SKM-1 (cell line): ENCODE results near the gene PDE11A.
"Not testable (repeated sequence)": the region's sequence is repeated elsewhere in the genome, so short reads cannot be mapped to it uniquely, and the experiment has no call there.

Source experiments
- DNase-seq: peaks from one replicate; lab custom pipeline; 2025; ENCODE audit not compliant: unreplicated experiment; lab: John Stamatoyannopoulos, UW

Gene PDE11A

GRCh38 chr2:178072383-178073301 lies at the start of gene PDE11A:
Gene PDE11A, minus strand, starts transcription at chr2:178072777. Its CDS starts 340 bp downstream, at chr2:178072437.
- DNase-seq: no peak

- no peak for DNase-seq
Measured at GRCh38 chr2:178119179-178119922, 46.8 kb upstream of the PDE11A start.

- no peak for DNase-seq
Measured at GRCh38 chr2:178117725-178118124, 45.1 kb upstream of the PDE11A start.

DNA sequence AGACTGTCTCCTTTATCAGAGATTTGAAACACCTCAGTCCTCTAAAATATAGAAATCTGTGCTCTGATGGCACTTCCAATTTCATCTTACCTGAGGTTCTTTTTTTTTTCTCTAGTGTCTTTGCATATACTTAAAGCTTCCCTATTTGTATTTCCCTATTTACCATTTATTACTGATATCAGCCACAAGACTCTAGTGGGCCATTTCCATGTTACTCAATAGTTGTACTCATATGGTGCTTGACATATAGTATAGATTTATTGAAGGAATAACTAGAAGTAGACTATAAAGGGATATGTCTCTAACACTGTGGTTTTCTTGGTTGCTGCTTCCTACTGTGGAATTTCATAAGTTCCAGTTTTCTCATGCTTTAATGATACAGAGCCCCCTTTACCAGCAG lies 42.7 kb upstream of the PDE11A start:
- no peak for DNase-seq

DNA sequence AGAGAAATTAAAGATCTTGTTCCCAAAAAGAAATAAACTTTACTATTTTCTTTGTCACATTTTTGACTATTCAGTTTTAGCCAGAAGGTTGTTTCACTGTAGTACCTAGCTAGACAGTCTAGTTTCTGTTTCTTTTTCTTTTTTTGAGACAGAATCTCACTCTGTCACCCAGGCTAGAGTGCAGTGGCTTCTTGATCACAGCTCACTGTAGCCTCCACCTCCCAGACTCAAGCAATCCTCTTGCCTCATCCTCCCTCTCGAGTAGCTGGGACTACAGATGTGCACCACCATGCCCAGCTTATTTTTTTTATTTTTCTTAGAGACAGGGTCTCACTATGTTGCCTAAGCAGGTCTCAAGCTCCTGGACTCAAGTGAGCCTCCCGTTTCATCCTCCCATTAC lies 41.9 kb upstream of the PDE11A start:
- DNase-seq: no peak

GRCh38 chr2:178112202-178113152 lies 39.9 kb upstream of the PDE11A start, which contains the start of gene RBM45:
Gene RBM45, plus strand, starts transcription at chr2:178112437. Its CDS starts 110 bp downstream, at chr2:178112547.
- DNase-seq: peak; percentile 84

DNA sequence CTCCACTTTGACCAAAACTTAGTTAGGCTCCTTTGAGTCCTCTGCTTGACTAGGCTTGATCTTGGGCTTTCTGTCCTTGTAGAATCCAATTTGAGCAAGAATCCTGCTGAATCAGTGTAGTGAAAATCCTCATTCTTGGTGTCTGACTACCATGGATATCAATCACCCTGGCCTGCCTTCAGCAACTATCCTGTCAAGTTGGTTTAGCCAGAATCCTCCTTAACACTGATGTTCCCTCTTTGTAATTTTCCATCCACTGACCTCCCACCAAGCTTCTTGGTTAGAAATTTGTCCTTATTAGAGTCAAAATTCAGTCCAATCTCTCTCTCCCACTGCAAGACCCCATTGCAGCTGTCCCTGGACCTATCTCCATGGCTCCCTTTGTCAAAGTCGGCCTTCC lies 39.2 kb upstream of the PDE11A start:
- no peak for DNase-seq

DNA sequence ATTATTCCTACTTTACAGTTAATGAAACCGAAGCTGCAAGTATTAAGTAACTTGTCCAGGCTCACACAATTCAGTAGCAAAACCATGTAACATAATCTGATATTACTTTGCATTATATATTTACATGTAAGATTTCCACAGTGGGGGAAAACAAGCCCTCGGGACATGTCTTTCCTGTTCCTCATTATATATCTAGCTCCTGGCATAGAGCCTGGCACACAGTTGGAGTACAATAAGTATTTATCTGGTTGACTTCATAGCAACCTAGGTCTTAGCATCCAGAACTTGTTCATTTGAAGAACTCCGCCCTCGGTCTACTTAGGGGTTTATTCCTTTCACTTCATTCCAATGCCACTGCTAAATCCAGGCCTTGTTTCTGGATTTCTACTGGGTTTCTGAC lies 38.1 kb upstream of the PDE11A start:
- DNase-seq: no peak

DNA sequence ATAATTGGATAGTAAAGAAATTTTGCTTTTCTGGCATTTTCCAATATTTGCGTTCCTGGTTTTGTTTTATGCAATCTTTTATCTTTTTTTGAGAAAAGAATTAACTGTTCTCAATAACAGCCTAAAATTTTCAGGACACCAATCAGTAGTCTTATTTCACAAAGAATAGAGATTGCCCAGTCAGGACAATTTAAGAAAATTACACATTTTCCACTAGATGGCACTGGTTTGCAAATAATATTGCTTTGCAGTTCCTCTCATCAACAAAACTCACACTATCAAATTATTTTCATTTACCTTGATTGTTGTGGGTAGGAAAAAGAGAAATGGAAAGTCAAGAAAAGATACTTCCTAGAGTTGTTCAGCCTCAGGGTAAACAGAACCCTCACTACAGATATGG lies 37.2 kb upstream of the PDE11A start:
- DNase-seq: peak; percentile 45

DNA sequence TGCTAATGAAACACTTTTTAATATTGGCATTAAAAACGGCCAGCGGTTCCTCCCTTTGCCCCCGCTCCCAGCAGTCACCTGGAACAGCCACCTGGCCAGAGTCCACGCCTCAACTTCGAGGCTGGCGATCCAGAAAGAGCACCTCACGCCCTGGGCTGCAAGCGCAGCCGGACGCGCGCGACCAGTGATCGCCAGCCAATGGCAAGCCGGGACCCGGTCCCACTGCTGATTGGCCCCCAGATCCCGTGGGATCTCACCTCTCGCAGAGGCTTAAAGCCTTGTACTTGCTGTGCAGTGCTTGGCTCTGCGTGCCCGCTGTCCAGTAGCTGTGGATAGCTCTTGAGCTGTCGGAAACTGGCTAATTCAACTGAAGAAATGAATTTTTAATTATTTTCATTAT lies 35.6 kb upstream of the PDE11A start:
- DNase-seq: no peak

- no peak for DNase-seq
Measured at GRCh38 chr2:178106053-178106452, 33.5 kb upstream of the PDE11A start.

DNA sequence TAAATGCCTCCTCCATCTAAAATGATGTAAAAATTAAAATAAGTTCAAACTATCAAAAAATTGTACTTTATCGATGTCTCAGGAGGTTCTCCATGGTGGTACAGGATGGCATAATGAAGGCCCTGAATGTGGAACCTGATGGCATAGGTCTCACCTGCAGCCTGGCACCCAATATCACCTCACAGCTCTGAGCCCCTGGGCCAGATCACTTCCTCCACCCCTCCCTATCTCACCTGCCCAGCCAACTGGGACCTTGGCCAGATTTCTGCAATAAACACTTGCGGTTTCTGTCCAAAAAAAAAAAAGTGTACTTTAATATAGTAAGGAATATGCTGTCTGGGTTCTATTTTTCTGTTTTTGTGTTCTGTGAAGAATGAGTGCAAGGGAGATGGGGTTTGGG lies 33.0 kb upstream of the PDE11A start:
- DNase-seq: no peak

- DNase-seq: no peak
Measured at GRCh38 chr2:178101321-178102079, 28.9 kb upstream of the PDE11A start.

DNA sequence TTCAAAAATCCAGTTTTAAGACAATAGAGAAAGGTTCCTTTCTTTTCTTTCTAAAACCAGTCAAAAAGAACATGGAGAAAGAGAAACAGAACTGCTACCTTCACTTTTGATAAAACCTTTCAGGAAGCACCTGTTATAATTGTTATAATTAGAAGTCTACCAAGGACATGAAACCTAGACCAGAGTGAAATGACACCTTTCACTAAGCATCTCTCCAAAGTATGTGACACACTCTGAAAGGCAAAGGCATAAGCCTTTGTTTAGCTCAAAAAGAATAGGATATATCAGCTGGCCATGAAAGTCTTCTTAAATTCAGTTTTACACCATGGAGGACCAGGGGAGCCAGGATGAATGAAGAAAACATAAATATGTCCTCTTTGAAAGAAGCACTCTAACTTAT lies 20.9 kb upstream of the PDE11A start:
- no peak for DNase-seq

DNA sequence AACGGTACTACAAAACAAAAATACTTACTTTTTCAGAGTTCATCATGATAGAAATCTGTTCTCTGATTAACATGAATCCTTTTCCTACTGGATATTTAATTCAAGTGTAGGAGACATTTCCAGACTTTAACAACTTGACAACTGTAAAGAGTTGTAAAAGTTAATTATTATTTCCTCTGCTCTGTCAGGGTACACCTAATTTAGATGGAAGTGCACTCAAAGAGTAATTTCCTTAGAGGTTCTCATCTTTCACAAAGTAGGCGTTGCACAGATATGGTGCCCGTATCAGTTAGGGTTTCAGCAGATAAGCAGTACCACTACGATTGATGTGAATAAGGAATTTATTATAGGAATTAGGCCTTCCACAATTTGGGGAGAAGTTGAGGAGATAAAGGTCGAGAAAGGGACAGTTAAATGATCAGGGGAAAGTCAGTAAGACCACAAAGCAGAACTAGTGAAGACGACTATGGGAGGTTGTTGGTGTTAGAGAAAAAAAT lies 16.2 kb upstream of the PDE11A start:
- no peak for DNase-seq

GRCh38 chr2:178084273-178084672 lies 11.7 kb upstream of the PDE11A start:
- DNase-seq: no peak

DNA sequence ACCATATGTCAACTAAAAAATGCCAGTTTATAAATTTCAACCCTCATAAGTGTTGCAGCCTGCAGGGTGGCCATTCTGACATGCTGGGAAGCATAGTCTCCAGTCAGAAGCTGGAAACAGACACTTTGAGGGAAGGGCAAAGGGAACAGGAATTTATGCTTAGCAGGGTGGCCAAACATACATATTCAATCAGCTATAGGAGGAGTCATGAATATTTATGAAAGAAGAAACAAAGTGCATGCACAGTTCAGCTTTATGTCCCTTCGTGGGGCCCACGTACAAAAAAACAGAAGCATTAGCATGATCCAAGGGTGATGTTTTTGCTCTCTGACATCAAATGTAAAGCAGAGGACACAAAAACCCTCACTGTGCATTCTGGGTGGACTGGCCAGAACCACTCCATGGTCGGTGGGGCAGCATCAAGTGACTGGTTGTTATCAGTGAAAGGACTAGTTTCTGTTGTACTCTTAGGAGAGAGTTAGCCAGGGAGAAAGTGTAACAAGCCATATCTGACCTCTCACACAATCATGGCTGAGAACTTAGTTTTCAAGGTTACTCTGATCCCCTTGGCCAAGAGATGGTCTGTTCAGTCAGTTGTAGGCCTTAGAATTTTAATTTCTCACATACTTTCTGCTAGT lies 9.9 kb upstream of the PDE11A start:
- no peak for DNase-seq

DNA sequence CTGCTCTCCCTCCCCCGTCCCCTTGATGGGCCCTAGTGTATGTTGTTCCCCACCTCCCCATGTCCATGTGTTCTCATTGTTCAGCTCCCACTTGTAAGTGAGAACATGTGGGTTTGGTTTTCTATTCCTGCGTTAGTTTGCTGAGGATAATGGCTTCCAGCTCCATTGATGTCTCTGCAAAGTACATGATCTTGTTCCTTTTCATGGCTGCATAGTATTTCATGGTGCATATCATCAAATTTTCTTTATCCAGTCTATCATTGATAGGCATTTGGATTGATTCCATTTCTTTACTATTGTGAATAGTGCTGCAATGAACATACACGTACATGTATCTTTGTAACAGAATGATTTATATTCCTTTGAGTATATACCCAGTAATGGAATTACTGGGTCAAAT lies 6.7 kb upstream of the PDE11A start:
- DNase-seq: not testable (repeated sequence)

- DNase-seq: no peak
Measured at GRCh38 chr2:178076130-178076529, 3.6 kb upstream of the PDE11A start.

- no peak for DNase-seq
Measured at GRCh38 chr2:178075006-178075326, 2.4 kb upstream of the PDE11A start.
